ENCODE results near the gene EID2. TPM values are rescaled to one million over a fixed set of nuclear protein-coding genes. Genes with fewer than 3 reads are reported as not detected.

Gene EID2
- total and polyA plus RNA-seq, 10 of the 15 experiments (the other 5 are each of a cell fraction or from before 2014, with no cell fraction given) = 1.6 to 11.4 (median 7.0) TPM

GRCh38 chr19:39502640-39503417 is 37.1 kb downstream of the EID2 start:
- Histone ChIP-seq H3K4me1 (ENCODE audit: control insufficient read depth, insufficient read depth, low read length) (peaks cover 15% of the 10 kb centered on the region), H2AFZ (ENCODE audit: control insufficient read depth, low read depth, low read length) (peak overlapping the region; percentile 47), H3K27me3 (replicated peaks in 1 of 2; ENCODE audit: control insufficient read depth in 2 of 2, insufficient read depth in 2 of 2, low read length in 1 of 2) (peaks cover 0 to 16% of the 10 kb centered on the region in 2 experiments; a peak in 3 of 4 replicates), H3K4me2 (ENCODE audit: control insufficient read depth, insufficient read depth) (no peak overlapping the region; the same call in 1 of the 2 replicates), H4K20me1 (ENCODE audit: control insufficient read depth, insufficient read depth) (no peaks in the 10 kb centered on the region), H3K9me3 (replicated peaks; ENCODE audit: control insufficient read depth, insufficient read depth, low read length) (no peaks in the 10 kb centered on the region; the same call in 2 of the 3 replicates), H3K36me3 (ENCODE audit: control insufficient read depth in 2 of 2, insufficient read depth in 2 of 2, low read length in 1 of 2) (no peaks in the 10 kb centered on the region), H3K4me3 (no peak overlapping the region), H3K27ac (ENCODE audit: control insufficient read depth, insufficient read depth) (no peak overlapping the region), H3K79me2 (ENCODE audit: control insufficient read depth, insufficient read depth, low read length) (no peaks in the 10 kb centered on the region), H3K9ac (ENCODE audit: control insufficient read depth, insufficient read depth, low read length) (no peak overlapping the region)
- RAD21 ChIA-PET (ENCODE audit: unreplicated experiment) = interaction anchor here (0.9 to 1.5 kb wide), 4 partner anchors 28 to 88 kb away, joined by 3 to 13 read pairs (median 4); partner anchors contain the start of gene EID2B
- intact Hi-C loops (cut with micrococcal nuclease; ENCODE audit: unreplicated experiment) = no loop called here
- DNase-seq (ENCODE audit: low read depth, low spot score) (no peak), FAIRE-seq (no peak), ATAC-seq (peak; percentile 46)
- CTCF ChIA-PET = interaction anchor here (0.8 to 1.7 kb wide), 12 partner anchors 16 to 381 kb away, joined by 3 to 15 read pairs (median 4); partner anchors contain the start of genes EID2, EID2B and SUPT5H
- in situ Hi-C loops (cut with MboI) = no loop called here
- WGBS (ENCODE audit: insufficient coverage, insufficient replicate concordance, low lambda C conversion rate, missing lambda C conversion rate) = 43% methylated on average over 29 of the region's 69 CpGs
- SMC1A ChIA-PET (ENCODE audit: uncharacterized antibody, unreplicated experiment) = interaction anchor here (0.8 to 1.8 kb wide), 3 partner anchors 33 to 170 kb away, joined by 3 to 7 read pairs (median 4); no protein-coding TSS in a partner anchor
- no TSS peak for BruUV-seq (replicated peaks)
- POLR2A ChIA-PET = interaction anchor here (0.8 kb wide), 1 partner anchor 63 kb away, joined by 3 read pairs; no protein-coding TSS in a partner anchor
- TF ChIP-seq RCOR1 (conservative IDR thresholded peaks at IDR 0.05; ENCODE audit: low read depth, low read length) = no peak
- TF ChIP-seq BCL11A (IDR thresholded peaks at IDR 0.05; ENCODE audit: low read depth, low read length) = no peak
- TF ChIP-seq DPF2 (IDR thresholded peaks at IDR 0.05) = peak; percentile 66; the same call in 1 of the 2 replicates
- TF ChIP-seq ZNF207 (IDR thresholded peaks at IDR 0.05; ENCODE audit: borderline replicate concordance) = no peak
- no peak for TF ChIP-seq ZBED1 (IDR thresholded peaks at IDR 0.05; ENCODE audit: borderline replicate concordance)
- TF ChIP-seq MEF2B (IDR thresholded peaks at IDR 0.05; ENCODE audit: partially characterized antibody, poor library complexity, severe bottlenecking) = no peak
- TF ChIP-seq KAT2A (conservative IDR thresholded peaks at IDR 0.05; ENCODE audit: control insufficient read depth, low read depth, low read length) = no peak
- peak; percentile 30; the same call in 1 of the 2 replicates for TF ChIP-seq RAD21 (IDR thresholded peaks at IDR 0.05; ENCODE audit: insufficient read depth, low read depth, low read length)
- no peak for TF ChIP-seq PRDM15 (CRISPR knock-in tag; IDR thresholded peaks at IDR 0.05)
- TF ChIP-seq RUNX3 (IDR thresholded peaks at IDR 0.05; ENCODE audit: low read length) = peak; percentile 86
- TF ChIP-seq GATAD2B (conservative IDR thresholded peaks at IDR 0.05; ENCODE audit: low read depth) = peak; percentile 88
- TF ChIP-seq RELB (IDR thresholded peaks at IDR 0.05; ENCODE audit: low read depth) = no peak
- TF ChIP-seq BHLHE40 (IDR thresholded peaks at IDR 0.05; ENCODE audit: borderline replicate concordance in 1 of 2, low read depth in 2 of 2, low read length in 1 of 2) = peak; percentile 62 to 91; a peak in 3 of 4 replicates
- TF ChIP-seq MYC (IDR thresholded peaks at IDR 0.05; ENCODE audit: insufficient read depth, insufficient read length, insufficient replicate concordance, low read length, severe bottlenecking) = no peak
- TF ChIP-seq CREM (IDR thresholded peaks at IDR 0.05; ENCODE audit: low read depth) = no peak
- TF ChIP-seq KDM1A (IDR thresholded peaks at IDR 0.05; ENCODE audit: borderline replicate concordance) = no peak
- TF ChIP-seq RELA (IDR thresholded peaks at IDR 0.05; ENCODE audit: borderline replicate concordance, partially characterized antibody) = no peak

All from GM12878 (cell line).